Stimulated activated memory B cell treated with anti-CD40 and anti-IgM and Interleukin-4, amounts not matched to agents 10 μg/mL and 1 μg/mL and 100 μg/mL, for 72 hours (primary cell): Measurements from ENCODE around the gene VPS4A.
"Not testable (repeated sequence)": the region's sequence is repeated elsewhere in the genome, so short reads cannot be mapped to it uniquely, and the experiment has no call there.

Experiments
- ATAC-seq: fragments of 150-1000 bp; cut with Tn5 transposase; 2 replicates; pipeline ENCODE4 v1.10.0; 2021
- H3K27ac Mint-ChIP-seq: one replicate; pipeline ENCODE4 v1.8.0; 2022; ENCODE audit warnings: mild to moderate bottlenecking, mixed read lengths
- H3K27me3 Mint-ChIP-seq: one replicate; pipeline ENCODE4 v1.8.0; 2022; ENCODE audit warnings: mixed read lengths
- H3K36me3 Mint-ChIP-seq: one replicate; pipeline ENCODE4 v1.8.0; 2022; ENCODE audit warnings: mixed read lengths
- H3K4me1 Mint-ChIP-seq: one replicate; pipeline ENCODE4 v1.8.0; 2022; ENCODE audit warnings: mixed read lengths
- H3K4me3 Mint-ChIP-seq: one replicate; pipeline ENCODE4 v1.8.0; 2022; ENCODE audit warnings: mild to moderate bottlenecking, moderate library complexity, mixed read lengths
- H3K9me3 Mint-ChIP-seq: one replicate; pipeline ENCODE4 v1.8.0; 2022; ENCODE audit warnings: mixed read lengths

VPS4A gene

GRCh38 chr16:69294051-69294450, 17.1 kb upstream of the VPS4A start:
- H3K27ac Mint-ChIP-seq, result no peak overlapping the region
- H3K4me3 Mint-ChIP-seq, result no peak overlapping the region
- H3K36me3 Mint-ChIP-seq, result no peaks in the 10 kb centered on the region
- H3K4me1 Mint-ChIP-seq, result no peaks in the 10 kb centered on the region
- no peak for ATAC-seq
- no peaks in the 10 kb centered on the region for H3K27me3 Mint-ChIP-seq
- no peaks in the 10 kb centered on the region for H3K9me3 Mint-ChIP-seq

- not testable (repeated sequence) for ATAC-seq, H3K4me3 Mint-ChIP-seq, H3K4me1 Mint-ChIP-seq, H3K27me3 Mint-ChIP-seq, H3K9me3 Mint-ChIP-seq, H3K27ac Mint-ChIP-seq
- H3K36me3 Mint-ChIP-seq, result peaks cover 11% of the 10 kb centered on the region
Observed at GRCh38 chr16:69296771-69297170, 14.4 kb upstream of the VPS4A start.

- peaks cover 11% of the 10 kb centered on the region for H3K36me3 Mint-ChIP-seq
Observed at GRCh38 chr16:69298261-69298660, 12.9 kb upstream of the VPS4A start.

GRCh38 chr16:69301187-69301586, 10.0 kb upstream of the VPS4A start:
- H3K27ac Mint-ChIP-seq, result no peak overlapping the region
- H3K4me3 Mint-ChIP-seq, result no peak overlapping the region
- H3K27me3 Mint-ChIP-seq, result no peaks in the 10 kb centered on the region
- peaks cover 11% of the 10 kb centered on the region for H3K36me3 Mint-ChIP-seq
- no peaks in the 10 kb centered on the region for H3K4me1 Mint-ChIP-seq
- H3K9me3 Mint-ChIP-seq, result no peaks in the 10 kb centered on the region
- ATAC-seq, result no peak

More at GRCh38 chr16:69298261-69298660, 12.9 kb upstream of the VPS4A start:
- H3K27me3 Mint-ChIP-seq, result no peaks in the 10 kb centered on the region
- no peaks in the 10 kb centered on the region for H3K9me3 Mint-ChIP-seq
- no peak for ATAC-seq
- H3K4me1 Mint-ChIP-seq, result no peaks in the 10 kb centered on the region
- H3K4me3 Mint-ChIP-seq, result no peak overlapping the region
- no peak overlapping the region for H3K27ac Mint-ChIP-seq

GRCh38 chr16:69301861-69302260, 9.3 kb upstream of the VPS4A start:
- no peak overlapping the region for H3K27ac Mint-ChIP-seq
- no peaks in the 10 kb centered on the region for H3K27me3 Mint-ChIP-seq

GRCh38 chr16:69302301-69302700, 8.8 kb upstream of the VPS4A start:
- Mint-ChIP-seq H3K4me1 (no peaks in the 10 kb centered on the region), H3K27ac (no peak overlapping the region), H3K27me3 (no peaks in the 10 kb centered on the region), H3K9me3 (no peaks in the 10 kb centered on the region), H3K4me3 (no peak overlapping the region), H3K36me3 (peaks cover 11% of the 10 kb centered on the region)
- ATAC-seq, result no peak

More at GRCh38 chr16:69301861-69302260, 9.3 kb upstream of the VPS4A start:
- Mint-ChIP-seq H3K9me3 (no peaks in the 10 kb centered on the region), H3K4me1 (no peaks in the 10 kb centered on the region), H3K36me3 (peaks cover 11% of the 10 kb centered on the region), H3K4me3 (no peak overlapping the region)
- no peak for ATAC-seq

- Mint-ChIP-seq H3K27ac (no peak overlapping the region), H3K4me1 (no peaks in the 10 kb centered on the region), H3K9me3 (no peaks in the 10 kb centered on the region), H3K27me3 (no peaks in the 10 kb centered on the region), H3K4me3 (no peak overlapping the region), H3K36me3 (peaks cover 4% of the 10 kb centered on the region)
- ATAC-seq, result no peak
Observed at GRCh38 chr16:69306031-69306430, 5.1 kb upstream of the VPS4A start.

GRCh38 chr16:69307091-69307490, 4.1 kb upstream of the VPS4A start:
- Mint-ChIP-seq H3K4me1 (peaks cover 6% of the 10 kb centered on the region), H3K27ac (no peak overlapping the region), H3K36me3 (no peaks in the 10 kb centered on the region), H3K27me3 (no peaks in the 10 kb centered on the region), H3K4me3 (no peak overlapping the region), H3K9me3 (no peaks in the 10 kb centered on the region)
- no peak for ATAC-seq

GRCh38 chr16:69307856-69308255, 3.3 kb upstream of the VPS4A start:
- H3K27me3 Mint-ChIP-seq, result no peaks in the 10 kb centered on the region

GRCh38 chr16:69309316-69309715, 1.8 kb upstream of the VPS4A start:
- ATAC-seq, result no peak
- peaks cover 24% of the 10 kb centered on the region for H3K4me1 Mint-ChIP-seq
- no peak overlapping the region for H3K4me3 Mint-ChIP-seq
- H3K27me3 Mint-ChIP-seq, result no peaks in the 10 kb centered on the region
- peaks cover under 1% of the 10 kb centered on the region for H3K36me3 Mint-ChIP-seq
- no peaks in the 10 kb centered on the region for H3K9me3 Mint-ChIP-seq
- H3K27ac Mint-ChIP-seq, result no peak overlapping the region

More at GRCh38 chr16:69307856-69308255, 3.3 kb upstream of the VPS4A start:
- H3K27ac Mint-ChIP-seq, result no peak overlapping the region
- H3K4me3 Mint-ChIP-seq, result no peak overlapping the region
- no peaks in the 10 kb centered on the region for H3K36me3 Mint-ChIP-seq
- H3K9me3 Mint-ChIP-seq, result no peaks in the 10 kb centered on the region
- no peak for ATAC-seq
- H3K4me1 Mint-ChIP-seq, result peaks cover 10% of the 10 kb centered on the region

GRCh38 chr16:69311533-69312387, 610 bp downstream of the VPS4A start:
- H3K9me3 Mint-ChIP-seq, result no peaks in the 10 kb centered on the region
- no peaks in the 10 kb centered on the region for H3K27me3 Mint-ChIP-seq
- peaks cover 17% of the 10 kb centered on the region for H3K36me3 Mint-ChIP-seq
- peak overlapping the region; percentile 97 for H3K4me3 Mint-ChIP-seq
- ATAC-seq, result peak; percentile 79
- H3K27ac Mint-ChIP-seq, result peak overlapping the region; percentile 92
- H3K4me1 Mint-ChIP-seq, result peaks cover 34% of the 10 kb centered on the region

- Mint-ChIP-seq H3K4me3 (peak overlapping the region; percentile 22), H3K27me3 (no peaks in the 10 kb centered on the region), H3K27ac (no peak overlapping the region), H3K36me3 (peaks cover 21% of the 10 kb centered on the region), H3K9me3 (no peaks in the 10 kb centered on the region), H3K4me1 (peaks cover 34% of the 10 kb centered on the region)
- ATAC-seq, result no peak
Observed at GRCh38 chr16:69313469-69313868, 2.3 kb downstream of the VPS4A start.

- no peak overlapping the region for H3K4me3 Mint-ChIP-seq
- peaks cover 24% of the 10 kb centered on the region for H3K36me3 Mint-ChIP-seq
- ATAC-seq, result no peak
- H3K27me3 Mint-ChIP-seq, result no peaks in the 10 kb centered on the region
- no peak overlapping the region for H3K27ac Mint-ChIP-seq
- peaks cover 34% of the 10 kb centered on the region for H3K4me1 Mint-ChIP-seq
- no peaks in the 10 kb centered on the region for H3K9me3 Mint-ChIP-seq
Observed at GRCh38 chr16:69314534-69314933, 3.4 kb downstream of the VPS4A start.

GRCh38 chr16:69315486-69316311, 4.5 kb downstream of the VPS4A start:
- H3K4me3 Mint-ChIP-seq, result no peak overlapping the region
- H3K27me3 Mint-ChIP-seq, result no peaks in the 10 kb centered on the region
- peaks cover 34% of the 10 kb centered on the region for H3K4me1 Mint-ChIP-seq
- H3K27ac Mint-ChIP-seq, result no peak overlapping the region
- no peak for ATAC-seq
- H3K36me3 Mint-ChIP-seq, result peaks cover 28% of the 10 kb centered on the region
- no peaks in the 10 kb centered on the region for H3K9me3 Mint-ChIP-seq

GRCh38 chr16:69316595-69317034, 5.5 kb downstream of the VPS4A start:
- H3K36me3 Mint-ChIP-seq, result peaks cover 36% of the 10 kb centered on the region

More at GRCh38 chr16:69316595-69317034, 5.5 kb downstream of the VPS4A start:
- peaks cover 36% of the 10 kb centered on the region for H3K4me1 Mint-ChIP-seq
- H3K9me3 Mint-ChIP-seq, result no peaks in the 10 kb centered on the region
- no peak overlapping the region for H3K27ac Mint-ChIP-seq
- no peak for ATAC-seq
- no peak overlapping the region for H3K4me3 Mint-ChIP-seq
- H3K27me3 Mint-ChIP-seq, result no peaks in the 10 kb centered on the region
